Cardiac fibroblast (primary cell): ENCODE results near the gene PTGFRN.

ENCODE experiments used
- DNase-seq, 2 donors: peaks; one replicate each; pipeline versions ENCODE4 v3.0.0 to v3.0.0-alpha.2; 2010; ENCODE audit warnings: low read depth in 2 of 2
- H3K4me3 ChIP-seq, 2 donors: replicated peaks in 1 of 2; 1 replicate in 1 of 2; 2 replicates in 1 of 2; pipeline ENCODE4 v1.5.1; 2011; ENCODE audit warnings: low read depth in 2 of 2, low read length in 2 of 2, mild to moderate bottlenecking in 2 of 2, moderate library complexity in 1 of 2
- CTCF ChIP-seq: IDR thresholded peaks from one replicate; pipeline ENCODE4 v1.5.1; 2011; ENCODE audit warnings: low read depth, mild to moderate bottlenecking, low read length, inconsistent platforms

The PTGFRN gene

DNA sequence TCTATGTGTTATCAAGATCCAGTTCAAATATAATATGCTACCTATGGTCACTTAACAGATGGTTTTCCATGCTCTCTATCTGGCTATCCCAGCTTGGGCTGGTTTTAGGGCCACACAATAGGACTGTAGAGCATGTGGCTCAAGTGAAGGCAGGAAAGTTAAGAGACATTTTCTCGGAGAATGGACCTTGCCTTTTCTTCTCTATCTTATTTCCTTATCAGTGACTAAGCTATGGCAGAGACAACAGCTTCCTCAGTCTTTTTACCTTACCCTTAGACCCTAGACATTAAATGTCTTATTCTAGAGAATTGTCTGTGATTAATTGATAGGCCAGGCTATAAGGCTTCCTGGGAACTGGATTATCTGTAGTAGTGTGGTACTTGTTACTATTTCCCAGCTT is 120.0 kb downstream of the PTGFRN start:
- H3K4me3 ChIP-seq = no peak overlapping the region
- no peak for DNase-seq
- no peak for TF ChIP-seq CTCF

GRCh38 chr1:117030271-117030877 is 120.7 kb downstream of the PTGFRN start:
- DNase-seq = no peak
- no peak overlapping the region for H3K4me3 ChIP-seq
- TF ChIP-seq CTCF = no peak

DNA sequence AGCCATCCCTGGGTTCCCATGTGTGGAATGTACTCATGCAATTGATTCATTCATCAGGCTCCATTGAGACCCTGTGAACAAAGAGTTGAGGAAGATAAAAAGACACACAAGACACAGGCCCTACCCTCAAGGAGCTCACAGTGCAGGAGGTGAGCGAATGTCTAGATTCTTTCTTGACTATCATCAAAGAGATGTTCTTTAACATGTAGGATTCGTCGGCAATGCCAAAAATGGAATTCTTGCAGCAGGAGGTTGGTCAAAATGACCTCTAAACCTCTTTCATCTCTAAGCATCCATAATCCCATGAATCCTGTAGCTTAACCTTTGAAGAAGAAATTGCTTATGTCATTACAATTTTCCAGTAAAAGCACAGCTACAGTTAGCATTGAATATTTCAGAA is 122.5 kb downstream of the PTGFRN start:
- TF ChIP-seq CTCF = no peak
- no peak overlapping the region for H3K4me3 ChIP-seq
- no peak for DNase-seq

DNA sequence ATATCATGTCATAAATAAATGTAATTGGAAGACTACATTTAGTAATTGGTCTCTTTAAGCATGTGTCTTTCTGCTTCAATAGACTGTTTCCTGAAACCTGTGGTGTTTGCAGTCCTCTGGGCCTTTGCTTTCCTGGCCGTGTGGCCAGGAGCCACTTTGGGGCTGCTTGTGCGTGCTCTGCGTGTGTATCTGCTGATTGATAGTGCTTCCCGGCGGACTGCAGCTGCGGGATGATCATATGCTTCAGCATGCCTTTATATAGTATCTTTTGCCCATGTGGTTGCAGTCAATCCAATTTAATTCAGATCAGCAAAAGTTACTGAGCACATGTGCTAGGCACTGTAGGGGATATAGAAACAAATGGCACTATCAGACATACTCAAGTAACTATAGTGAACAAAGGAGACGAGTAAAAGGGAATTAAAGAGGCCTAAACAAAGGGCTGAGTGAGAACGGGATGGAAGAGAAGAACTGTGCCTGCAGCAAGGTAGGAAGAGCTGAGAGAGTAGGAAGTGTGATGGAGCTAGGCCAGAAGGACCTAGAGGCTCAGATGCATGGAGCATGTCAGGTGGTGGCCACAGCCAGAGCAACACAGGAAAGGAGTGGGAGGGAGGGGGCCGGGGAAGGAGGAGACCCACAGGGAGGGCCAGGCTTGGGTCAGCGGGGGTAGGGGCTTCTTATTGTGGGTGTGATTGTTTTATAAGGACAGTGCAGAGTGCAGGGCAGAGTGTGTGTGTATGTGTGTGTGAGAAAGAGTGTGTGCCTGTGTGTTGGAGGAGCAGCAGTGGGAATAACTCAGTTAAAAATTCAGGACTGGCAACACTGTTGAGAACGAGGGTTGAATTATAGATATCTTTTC is 123.2 kb downstream of the PTGFRN start:
- H3K4me3 ChIP-seq = no peak overlapping the region
- TF ChIP-seq CTCF = no peak
- no peak for DNase-seq

- DNase-seq = no peak
- TF ChIP-seq CTCF = no peak
- no peak overlapping the region for H3K4me3 ChIP-seq
These were observed 124.1 kb downstream of the PTGFRN start for GRCh38 chr1:117033772-117034171.

- H3K4me3 ChIP-seq = no peak overlapping the region
- no peak for TF ChIP-seq CTCF
- DNase-seq = no peak
These were observed 125.1 kb downstream of the PTGFRN start for GRCh38 chr1:117034791-117035290.
